ENCODE data around the gene MOCS3.
A peak's percentile ranks its signal among the peaks of the same experiment; 100 is the strongest.

The MOCS3 gene

GRCh38 chr20:50981714-50982048 lies 23.1 kb downstream of the MOCS3 start:
- DNase-seq (ENCODE audit: low read depth, low spot score): no peak

- no peak for DNase-seq (ENCODE audit: low read depth, low spot score)
These were observed 23.7 kb downstream of the MOCS3 start for GRCh38 chr20:50982363-50982762.

GRCh38 chr20:50983321-50983720 lies 24.7 kb downstream of the MOCS3 start:
- no peak for DNase-seq (ENCODE audit: low read depth, low spot score)

- DNase-seq (ENCODE audit: low read depth, low spot score): peak; percentile 68
These were observed 29.0 kb downstream of the MOCS3 start for GRCh38 chr20:50987493-50988210.

GRCh38 chr20:50991076-50991475 lies 32.5 kb downstream of the MOCS3 start:
- no peak for DNase-seq (ENCODE audit: low read depth, low spot score)

- DNase-seq (ENCODE audit: low read depth, low spot score): no peak
These were observed 33.7 kb downstream of the MOCS3 start for GRCh38 chr20:50992336-50992732.

- DNase-seq (ENCODE audit: low read depth, low spot score): no peak
These were observed 34.3 kb downstream of the MOCS3 start for GRCh38 chr20:50992733-50993457.

GRCh38 chr20:50993876-50994275 lies 35.3 kb downstream of the MOCS3 start:
- DNase-seq (ENCODE audit: low read depth, low spot score): no peak

- no peak for DNase-seq (ENCODE audit: low read depth, low spot score)
These were observed 36.9 kb downstream of the MOCS3 start for GRCh38 chr20:50995506-50995905.

- DNase-seq (ENCODE audit: low read depth, low spot score): no peak
These were observed 38.6 kb downstream of the MOCS3 start for GRCh38 chr20:50996901-50997865.

GRCh38 chr20:50999355-50999754 lies 40.7 kb downstream of the MOCS3 start:
- DNase-seq (ENCODE audit: low read depth, low spot score): no peak

- DNase-seq (ENCODE audit: low read depth, low spot score): no peak
These were observed 43.0 kb downstream of the MOCS3 start for GRCh38 chr20:51001430-51002265.

- DNase-seq (ENCODE audit: low read depth, low spot score): no peak
These were observed 44.0 kb downstream of the MOCS3 start for GRCh38 chr20:51002633-51003032.

GRCh38 chr20:51003753-51004152 lies 45.1 kb downstream of the MOCS3 start:
- DNase-seq (ENCODE audit: low read depth, low spot score): no peak

GRCh38 chr20:51004305-51004727 lies 45.7 kb downstream of the MOCS3 start:
- no peak for DNase-seq (ENCODE audit: low read depth, low spot score)

GRCh38 chr20:51004781-51005180 lies 46.2 kb downstream of the MOCS3 start:
- DNase-seq (ENCODE audit: low read depth, low spot score): no peak

GRCh38 chr20:51005214-51005613 lies 46.6 kb downstream of the MOCS3 start:
- DNase-seq (ENCODE audit: low read depth, low spot score): no peak

GRCh38 chr20:51008718-51009117 lies 50.1 kb downstream of the MOCS3 start:
- no peak for DNase-seq (ENCODE audit: low read depth, low spot score)

GRCh38 chr20:51009303-51010042 lies 50.9 kb downstream of the MOCS3 start:
- DNase-seq (ENCODE audit: low read depth, low spot score): no peak

- no peak for DNase-seq (ENCODE audit: low read depth, low spot score)
These were observed 51.4 kb downstream of the MOCS3 start for GRCh38 chr20:51010043-51010365.

GRCh38 chr20:51010932-51011331 lies 52.3 kb downstream of the MOCS3 start:
- DNase-seq (ENCODE audit: low read depth, low spot score): no peak
